Measurements from ENCODE around the gene RAD51. TPM values are rescaled to one million over a fixed set of nuclear protein-coding genes. Genes with fewer than 3 reads are reported as not detected.
A peak's percentile ranks its signal among the peaks of the same experiment; 100 is the strongest.

RAD51 gene
- total RNA-seq, 2 donors from 2014 or later, result 40.1 to 61.4 TPM

GRCh38 chr15:40762919-40763800 lies 68.2 kb downstream of the RAD51 start:
- Mint-ChIP-seq H3K9me3 (no peaks in the 10 kb centered on the region), H3K27me3 (no peaks in the 10 kb centered on the region)

GRCh38 chr15:40763801-40764628 lies 69.0 kb downstream of the RAD51 start, which contains the start of gene GCHFR:
Gene GCHFR (plus strand): TSS chr15:40764068. CDS start chr15:40764181, 113 bp downstream.
- peak; percentile 81 for ATAC-seq (replicated peaks)
- H3K27me3 Mint-ChIP-seq, result no peaks in the 10 kb centered on the region
- peaks cover 8% of the 10 kb centered on the region for H3K4me1 Mint-ChIP-seq
- no peaks in the 10 kb centered on the region for H3K9me3 Mint-ChIP-seq
- peak within 1 kb of the TSS; percentile 79 for H3K4me3 Mint-ChIP-seq
- H3K36me3 Mint-ChIP-seq (ENCODE audit: low read depth), result peaks cover 19% of the 10 kb centered on the region
- H3K27ac Mint-ChIP-seq, result peak within 1 kb of the TSS; percentile 82

More at GRCh38 chr15:40762919-40763800, 68.2 kb downstream of the RAD51 start:
- Mint-ChIP-seq H3K4me3 (peak overlapping the region; percentile 79), H3K4me1 (peaks cover 8% of the 10 kb centered on the region), H3K27ac (peak overlapping the region; percentile 82), H3K36me3 (ENCODE audit: low read depth) (peaks cover 13% of the 10 kb centered on the region)
- ATAC-seq (replicated peaks), result peak; percentile 38

- no peaks in the 10 kb centered on the region for H3K9me3 Mint-ChIP-seq
- peak overlapping the region; percentile 74 for H3K27ac Mint-ChIP-seq
- no peaks in the 10 kb centered on the region for H3K27me3 Mint-ChIP-seq
- peaks cover 12% of the 10 kb centered on the region for H3K4me1 Mint-ChIP-seq
- H3K36me3 Mint-ChIP-seq (ENCODE audit: low read depth), result peaks cover 19% of the 10 kb centered on the region
- H3K4me3 Mint-ChIP-seq, result peak overlapping the region; percentile 79
- no peak for ATAC-seq (replicated peaks)
These were observed 69.7 kb downstream of the RAD51 start for GRCh38 chr15:40764629-40765103.

- Mint-ChIP-seq H3K4me3 (peak overlapping the region; percentile 79), H3K4me1 (peaks cover 17% of the 10 kb centered on the region), H3K27ac (peak overlapping the region; percentile 74), H3K36me3 (ENCODE audit: low read depth) (peaks cover 23% of the 10 kb centered on the region), H3K27me3 (no peaks in the 10 kb centered on the region), H3K9me3 (no peaks in the 10 kb centered on the region)
- no peak for ATAC-seq (replicated peaks)
These were observed 71.3 kb downstream of the RAD51 start for GRCh38 chr15:40766194-40766815.

- H3K4me1 Mint-ChIP-seq, result peaks cover 17% of the 10 kb centered on the region
- H3K4me3 Mint-ChIP-seq, result no peak overlapping the region
These were observed 72.2 kb downstream of the RAD51 start for GRCh38 chr15:40766906-40767837.

GRCh38 chr15:40767838-40768500 lies 73.0 kb downstream of the RAD51 start:
- Mint-ChIP-seq H3K4me1 (peaks cover 17% of the 10 kb centered on the region), H3K9me3 (no peaks in the 10 kb centered on the region), H3K27me3 (no peaks in the 10 kb centered on the region), H3K36me3 (ENCODE audit: low read depth) (peaks cover 27% of the 10 kb centered on the region), H3K27ac (peak overlapping the region; percentile 82), H3K4me3 (no peak overlapping the region)
- no peak for ATAC-seq (replicated peaks)

More at GRCh38 chr15:40766906-40767837, 72.2 kb downstream of the RAD51 start:
- Mint-ChIP-seq H3K27ac (no peak overlapping the region), H3K36me3 (ENCODE audit: low read depth) (peaks cover 27% of the 10 kb centered on the region), H3K27me3 (no peaks in the 10 kb centered on the region), H3K9me3 (no peaks in the 10 kb centered on the region)
- no peak for ATAC-seq (replicated peaks)

- peaks cover 17% of the 10 kb centered on the region for H3K4me1 Mint-ChIP-seq
- peak overlapping the region; percentile 82 for H3K27ac Mint-ChIP-seq
- peaks cover 27% of the 10 kb centered on the region for H3K36me3 Mint-ChIP-seq (ENCODE audit: low read depth)
- H3K27me3 Mint-ChIP-seq, result no peaks in the 10 kb centered on the region
- H3K4me3 Mint-ChIP-seq, result no peak overlapping the region
- no peak for ATAC-seq (replicated peaks)
- no peaks in the 10 kb centered on the region for H3K9me3 Mint-ChIP-seq
These were observed 73.7 kb downstream of the RAD51 start for GRCh38 chr15:40768521-40769273.

GRCh38 chr15:40769274-40770146 lies 74.5 kb downstream of the RAD51 start, which contains the start of gene C15orf62:
Gene C15orf62 (plus strand): TSS chr15:40769980. CDS start chr15:40770496, 516 bp downstream.
- peak within 1 kb of the TSS; percentile 82 for H3K27ac Mint-ChIP-seq
- H3K9me3 Mint-ChIP-seq, result no peaks in the 10 kb centered on the region
- H3K27me3 Mint-ChIP-seq, result no peaks in the 10 kb centered on the region
- H3K4me3 Mint-ChIP-seq, result peak within 1 kb of the TSS; percentile 51
- peaks cover 32% of the 10 kb centered on the region for H3K36me3 Mint-ChIP-seq (ENCODE audit: low read depth)
- H3K4me1 Mint-ChIP-seq, result peaks cover 17% of the 10 kb centered on the region
- peak; percentile 33 for ATAC-seq (replicated peaks)

- Mint-ChIP-seq H3K27me3 (no peaks in the 10 kb centered on the region), H3K4me3 (peak overlapping the region; percentile 51), H3K36me3 (ENCODE audit: low read depth) (peaks cover 35% of the 10 kb centered on the region), H3K27ac (peak overlapping the region; percentile 82), H3K4me1 (peaks cover 14% of the 10 kb centered on the region), H3K9me3 (no peaks in the 10 kb centered on the region)
- no peak for ATAC-seq (replicated peaks)
These were observed 75.3 kb downstream of the RAD51 start for GRCh38 chr15:40770147-40770721.

- Mint-ChIP-seq H3K36me3 (ENCODE audit: low read depth) (peaks cover 40% of the 10 kb centered on the region), H3K27me3 (no peaks in the 10 kb centered on the region), H3K27ac (peak overlapping the region; percentile 56), H3K9me3 (no peaks in the 10 kb centered on the region), H3K4me3 (no peak overlapping the region), H3K4me1 (peaks cover 9% of the 10 kb centered on the region)
- no peak for ATAC-seq (replicated peaks)
These were observed 76.3 kb downstream of the RAD51 start for GRCh38 chr15:40771242-40771641.

- no peak overlapping the region for H3K4me3 Mint-ChIP-seq
- ATAC-seq (replicated peaks), result no peak
- no peaks in the 10 kb centered on the region for H3K27me3 Mint-ChIP-seq
- peaks cover 16% of the 10 kb centered on the region for H3K4me1 Mint-ChIP-seq
- H3K36me3 Mint-ChIP-seq (ENCODE audit: low read depth), result peaks cover 48% of the 10 kb centered on the region
- H3K9me3 Mint-ChIP-seq, result no peaks in the 10 kb centered on the region
- no peak overlapping the region for H3K27ac Mint-ChIP-seq
These were observed 77.0 kb downstream of the RAD51 start for GRCh38 chr15:40772014-40772413.

All from activated T-helper 17 cell treated with anti-CD3 and anti-CD28 coated beads, Interleukin-2, amount 50 U/mL, for 72 hours (primary cell).